IMR-90 (cell line): Measurements from ENCODE around the gene FDPS. TPM values are rescaled to one million over a fixed set of nuclear protein-coding genes. Genes with fewer than 3 reads are reported as not detected.

Source experiments
- ATAC-seq: fragments of 200-7000 bp; cut with Tn5 transposase; 2 replicates; pipeline ENCODE4 v1.9.1; 2020; ENCODE audit warnings: low read depth, mild to moderate bottlenecking, moderate library complexity
- BruUV-seq: library from RNA; stranded (reverse); fragments of 400-500 nt; replicated peaks from 2 replicates; lab custom pipeline; 2021; lab: Mats Ljungman, UMichigan
- CTCF ChIA-PET: fragments of 300-600 bp; formaldehyde crosslinking; extraction: SDS; loops from one replicate; lab custom pipeline; 2021; ENCODE audit warnings: antibody characterized with exemption; lab: Yijun Ruan, JAX
- POLR2A ChIA-PET: fragments of 300-600 bp; sonication (Branson Sonifier 250); formaldehyde crosslinking; loops from one replicate; lab custom pipeline; 2022; ENCODE audit warnings: antibody characterized with exemption; ENCODE audit not compliant: unreplicated experiment; lab: Charles Lee
- DNase-seq: peaks from one replicate; pipeline ENCODE4 v3.0.0; 2013
- H2AFZ ChIP-seq: replicated peaks from 2 replicates; pipeline ENCODE3; 2013; ENCODE audit warnings: low read length, mild to moderate bottlenecking; ENCODE audit not compliant: poor library complexity
- H2AK5ac ChIP-seq: 2 replicates; pipeline ENCODE4 v1.6.1; 2013; ENCODE audit warnings: low read depth, low read length, inconsistent platforms
- H2AK9ac ChIP-seq: replicated peaks from 2 replicates; pipeline ENCODE3; 2013; ENCODE audit warnings: mild to moderate bottlenecking, low read depth, low read length, moderate library complexity; ENCODE audit not compliant: poor library complexity
- H2BK120ac ChIP-seq: 2 replicates; pipeline ENCODE4 v1.6.1; 2013; ENCODE audit warnings: low read depth, low read length, inconsistent platforms
- H2BK15ac ChIP-seq: 3 replicates; pipeline ENCODE4 v1.6.1; 2013; ENCODE audit warnings: low read depth, low read length, inconsistent platforms
- H2BK20ac ChIP-seq: 2 replicates; pipeline ENCODE4 v1.6.1; 2013; ENCODE audit warnings: low read depth, mild to moderate bottlenecking, inconsistent platforms, low read length, moderate library complexity
- H2BK5ac ChIP-seq: 2 replicates; pipeline ENCODE4 v1.6.1; 2013; ENCODE audit warnings: mild to moderate bottlenecking, low read depth, low read length, inconsistent platforms; ENCODE audit not compliant: poor library complexity, severe bottlenecking
- H3K14ac ChIP-seq: replicated peaks from 2 replicates; pipeline ENCODE4 v1.6.1; 2013; ENCODE audit warnings: low read depth, low read length, inconsistent platforms
- H3K18ac ChIP-seq: 2 replicates; pipeline ENCODE4 v1.6.1; 2013; ENCODE audit warnings: low read depth, low read length, control low read depth
- H3K23ac ChIP-seq: 2 replicates; pipeline ENCODE4 v1.6.1; 2013; ENCODE audit warnings: low read depth, low read length, inconsistent platforms
- H3K27ac ChIP-seq: 2 replicates; pipeline ENCODE4 v1.5.1; 2013; ENCODE audit warnings: mild to moderate bottlenecking, control low read depth, low read length; ENCODE audit not compliant: insufficient read depth
- H3K27me3 ChIP-seq: 2 replicates; pipeline ENCODE4 v1.6.1; 2013; ENCODE audit warnings: low read length; ENCODE audit not compliant: control insufficient read depth, insufficient read depth
- H3K36me3 ChIP-seq: 2 replicates; pipeline ENCODE4 v1.6.1; 2013; ENCODE audit warnings: low read length, mixed read lengths; ENCODE audit not compliant: control insufficient read depth, insufficient read depth
- H3K4ac ChIP-seq: 2 replicates; pipeline ENCODE4 v1.6.1; 2013; ENCODE audit warnings: low read depth, low read length, inconsistent platforms
- H3K4me1 ChIP-seq: 2 replicates; pipeline ENCODE4 v1.6.1; 2013; ENCODE audit warnings: low read length, mixed read lengths; ENCODE audit not compliant: control insufficient read depth, insufficient read depth
- H3K4me2 ChIP-seq: 2 replicates; pipeline ENCODE4 v1.6.1; 2013; ENCODE audit warnings: low read depth, mild to moderate bottlenecking, control low read depth, low read length, moderate library complexity
- H3K4me3 ChIP-seq: 2 replicates; pipeline ENCODE4 v1.5.1; 2013; ENCODE audit warnings: low read depth, mild to moderate bottlenecking, control low read depth, low read length, moderate library complexity; ENCODE audit not compliant: insufficient read depth
- H3K56ac ChIP-seq: 2 replicates; pipeline ENCODE4 v1.6.1; 2013; ENCODE audit warnings: low read length, inconsistent platforms; ENCODE audit not compliant: insufficient read depth; ENCODE audit errors: extremely low read depth
- H3K79me1 ChIP-seq, 2 experiments: 2 replicates each; pipeline ENCODE4 v1.6.1; 2013; ENCODE audit warnings: low read length in 2 of 2, inconsistent platforms in 1 of 2, low read depth in 1 of 2
- H3K9ac ChIP-seq: 2 replicates; pipeline ENCODE4 v1.6.1; 2013; ENCODE audit warnings: low read depth, low read length, control low read depth
- H3K9me1 ChIP-seq: 2 replicates; pipeline ENCODE4 v1.6.1; 2013; ENCODE audit warnings: low read length, inconsistent platforms; ENCODE audit not compliant: insufficient read depth
- H3K9me3 ChIP-seq: 2 replicates; pipeline ENCODE4 v1.6.1; 2013; ENCODE audit warnings: low read length; ENCODE audit not compliant: control insufficient read depth, insufficient read depth
- H4K20me1 ChIP-seq: 2 replicates; pipeline ENCODE4 v1.6.1; 2013; ENCODE audit warnings: low read length, inconsistent platforms; ENCODE audit not compliant: insufficient read depth
- H4K5ac ChIP-seq: 2 replicates; pipeline ENCODE4 v1.6.1; 2013; ENCODE audit warnings: mild to moderate bottlenecking, low read depth, low read length, control low read depth
- H4K8ac ChIP-seq, 2 experiments: 2 replicates each; pipeline ENCODE4 v1.6.1; 2013; ENCODE audit warnings: low read depth in 2 of 2, low read length in 2 of 2, control low read depth in 1 of 2, inconsistent platforms in 1 of 2
- H4K91ac ChIP-seq: 2 replicates; pipeline ENCODE4 v1.6.1; 2013; ENCODE audit warnings: low read depth, low read length, inconsistent platforms; ENCODE audit not compliant: insufficient read depth
- BHLHE40 ChIP-seq: fragments of 150-350 bp; IDR thresholded peaks from 2 replicates; pipeline ENCODE4 v1.6.1; 2016; ENCODE audit warnings: mild to moderate bottlenecking, low read depth, low read length
- CEBPB ChIP-seq: IDR thresholded peaks from 2 replicates; pipeline ENCODE4 v1.6.1; 2012; ENCODE audit warnings: low read depth, low read length, improper control_type of control experiment
- CHD1 ChIP-seq: IDR thresholded peaks from 2 replicates; pipeline ENCODE4 v1.6.1; 2012; ENCODE audit warnings: low read depth, low read length, improper control_type of control experiment
- CTCF ChIP-seq: conservative IDR thresholded peaks from 2 replicates; pipeline ENCODE4 v1.5.1; 2012; ENCODE audit warnings: mild to moderate bottlenecking, low read depth, low read length, improper control_type of control experiment
- ELK1 ChIP-seq: fragments of 150-350 bp; IDR thresholded peaks from 2 replicates; pipeline ENCODE4 v1.6.1; 2016; ENCODE audit warnings: low read depth, mild to moderate bottlenecking, low read length, moderate library complexity, borderline replicate concordance
- FOS ChIP-seq: fragments of 150-350 bp; IDR thresholded peaks from 2 replicates; pipeline ENCODE4 v1.6.1; 2016; ENCODE audit warnings: low read depth, low read length
- MAFK ChIP-seq: IDR thresholded peaks from 2 replicates; pipeline ENCODE4 v1.6.1; 2012; ENCODE audit warnings: low read depth, low read length, improper control_type of control experiment
- MAZ ChIP-seq: IDR thresholded peaks from 2 replicates; pipeline ENCODE4 v1.6.1; 2012; ENCODE audit warnings: low read depth, mild to moderate bottlenecking, low read length, improper control_type of control experiment, moderate library complexity, borderline replicate concordance
- MXI1 ChIP-seq: IDR thresholded peaks from 2 replicates; pipeline ENCODE4 v1.6.1; 2012; ENCODE audit warnings: low read depth, mild to moderate bottlenecking, low read length, moderate library complexity, borderline replicate concordance
- NFE2L2 ChIP-seq: fragments of 150-350 bp; IDR thresholded peaks from 2 replicates; pipeline ENCODE4 v1.6.1; 2016; ENCODE audit warnings: low read depth, mild to moderate bottlenecking, low read length
- POLR2A ChIP-seq: IDR thresholded peaks from 2 replicates; pipeline ENCODE4 v1.6.1; 2012; ENCODE audit warnings: mild to moderate bottlenecking, low read depth, low read length
- RAD21 ChIP-seq: IDR thresholded peaks from 2 replicates; pipeline ENCODE4 v1.6.1; 2012; ENCODE audit warnings: low read length, improper control_type of control experiment
- RCOR1 ChIP-seq: IDR thresholded peaks from 2 replicates; pipeline ENCODE4 v1.6.1; 2012; ENCODE audit warnings: mild to moderate bottlenecking, low read length, improper control_type of control experiment; ENCODE audit not compliant: insufficient replicate concordance
- RFX5 ChIP-seq: IDR thresholded peaks from 2 replicates; pipeline ENCODE4 v1.8.0; 2012; ENCODE audit warnings: low read depth, mild to moderate bottlenecking, low read length, moderate library complexity
- SMC3 ChIP-seq: fragments of 150-350 bp; IDR thresholded peaks from 2 replicates; pipeline ENCODE4 v1.6.1; 2016; ENCODE audit warnings: low read depth, mild to moderate bottlenecking, antibody characterized with exemption, low read length, moderate library complexity
- USF2 ChIP-seq: fragments of 150-350 bp; IDR thresholded peaks from 2 replicates; pipeline ENCODE4 v1.6.1; 2017; ENCODE audit warnings: mild to moderate bottlenecking, antibody characterized with exemption, low read length, low read depth
- WGBS, 2 experiments: methylation state at CpG; one replicate each; pipeline versions ENCODE4 v1.1.5 to v1.1.7; 2013; ENCODE audit warnings: missing lambda C conversion rate in 2 of 2; ENCODE audit not compliant: insufficient read length in 1 of 2; ENCODE audit errors: extremely low coverage in 2 of 2; 5-methylcytosine and 5-hydroxymethylcytosine counted together
- dilution Hi-C: fragments of 300-500 bp; cut with HindIII; formaldehyde crosslinking; loops from one replicate; pipeline ENCODE4 v1.14.3; 2018; ENCODE audit warnings: low sequenced_read_pairs; ENCODE audit not compliant: unreplicated experiment
- in situ Hi-C: fragments of 300-500 bp; cut with MboI; formaldehyde crosslinking; loops from 3 replicates; pipeline ENCODE4 v1.14.3; 2019; ENCODE audit warnings: low sequenced_read_pairs, inconsistent platforms, mixed read lengths
- intact Hi-C: fragments of 100-400 bp; cut with micrococcal nuclease; formaldehyde crosslinking; loops from 2 replicates; pipeline ENCODE4 v1.10.0; 2022
- polyA plus RNA-seq, 3 experiments: library from polyadenylated mRNA; depleted of rRNA; stranded (reverse); fragments of >200 nt; gene quantifications; 2 replicates each; pipeline ENCODE4 v1.2.3, GENCODE V29; 2012; ENCODE audit warnings: low replicate concordance in 1 of 3
- total RNA-seq: library from RNA; depleted of rRNA; stranded (reverse); fragments of >200 nt; gene quantifications from 2 replicates; pipeline ENCODE4 v1.2.3, GENCODE V29; 2012

Gene FDPS
- total and polyA plus RNA-seq, 2 of the 4 experiments (the other 2 are of a cell fraction): 183 to 191 TPM

GRCh38 chr1:155300553-155301329, 7.9 kb upstream of the FDPS start:
- H2AK9ac ChIP-seq: no peak overlapping the region
- no TSS peak for BruUV-seq
- peaks cover 25% of the 10 kb centered on the region for H3K27me3 ChIP-seq
- ChIA-PET POLR2A (no interaction called here), CTCF (no interaction called here)
- ATAC-seq (no peak), DNase-seq (no peak)
- no peak overlapping the region for H3K4me2 ChIP-seq
- no peak overlapping the region for H3K14ac ChIP-seq
- no peak overlapping the region for H3K23ac ChIP-seq
- no peak overlapping the region for H3K9ac ChIP-seq
- no peak overlapping the region for H2BK20ac ChIP-seq
- no peaks in the 10 kb centered on the region for H3K4me1 ChIP-seq
- H3K18ac ChIP-seq: no peak overlapping the region
- no peak overlapping the region for H3K4ac ChIP-seq
- H4K5ac ChIP-seq: no peak overlapping the region
- H3K56ac ChIP-seq: no peak overlapping the region
- H4K20me1 ChIP-seq: no peaks in the 10 kb centered on the region
- no peak overlapping the region for H4K91ac ChIP-seq
- in situ Hi-C loops: no loop called here
- intact Hi-C loops: no loop called here
- no peak overlapping the region for H3K4me3 ChIP-seq
- TF ChIP-seq RCOR1 (no peak), RAD21 (no peak), BHLHE40 (no peak), POLR2A (no peak), MAZ (no peak), RFX5 (no peak), MXI1 (no peak), FOS (no peak), USF2 (no peak), CTCF (no peak), CEBPB (no peak), CHD1 (no peak), SMC3 (no peak), ELK1 (no peak), NFE2L2 (no peak), MAFK (no peak)
- no peak overlapping the region for H4K8ac ChIP-seq
- dilution Hi-C loops: no loop called here
- no peaks in the 10 kb centered on the region for H3K79me1 ChIP-seq
- 76% methylated on average over 5 of the region's 9 CpGs; no CpG with 5 or more reads in 1 of the 2 experiments for WGBS, 2 experiments
- H2AFZ ChIP-seq: no peak overlapping the region
- no peaks in the 10 kb centered on the region for H3K36me3 ChIP-seq
- H3K27ac ChIP-seq: no peak overlapping the region
- no peaks in the 10 kb centered on the region for H3K9me3 ChIP-seq
- H2BK120ac ChIP-seq: no peak overlapping the region
- H2AK5ac ChIP-seq: no peak overlapping the region
- no peak overlapping the region for H2BK5ac ChIP-seq
- H3K9me1 ChIP-seq: no peaks in the 10 kb centered on the region
- H2BK15ac ChIP-seq: no peak overlapping the region
